ENCODE measurements around the gene LY9.
"Not testable (repeated sequence)": the region's sequence is repeated elsewhere in the genome, so short reads cannot be mapped to it uniquely, and the experiment has no call there.

DNA sequence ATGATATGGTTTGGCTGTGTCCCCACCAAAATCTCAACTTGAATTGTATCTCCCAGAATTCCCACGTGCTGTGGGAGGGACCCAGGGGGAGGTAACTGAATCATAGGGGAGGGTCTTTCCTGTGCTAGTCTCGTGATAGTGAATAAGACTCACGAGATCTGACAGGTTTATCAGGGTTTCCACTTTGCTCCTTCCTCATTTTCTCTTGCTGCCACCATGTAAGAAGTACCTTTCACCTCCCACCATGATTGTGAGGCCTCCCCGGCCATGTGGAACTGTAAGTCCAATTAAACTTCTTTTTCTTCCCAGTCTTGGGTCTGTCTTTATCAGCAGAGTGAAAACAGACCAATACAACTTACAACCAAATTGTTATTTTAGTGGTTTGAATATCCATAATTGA is 71.7 kb downstream of the LY9 start:
- TF ChIP-seq, protein P1, sequence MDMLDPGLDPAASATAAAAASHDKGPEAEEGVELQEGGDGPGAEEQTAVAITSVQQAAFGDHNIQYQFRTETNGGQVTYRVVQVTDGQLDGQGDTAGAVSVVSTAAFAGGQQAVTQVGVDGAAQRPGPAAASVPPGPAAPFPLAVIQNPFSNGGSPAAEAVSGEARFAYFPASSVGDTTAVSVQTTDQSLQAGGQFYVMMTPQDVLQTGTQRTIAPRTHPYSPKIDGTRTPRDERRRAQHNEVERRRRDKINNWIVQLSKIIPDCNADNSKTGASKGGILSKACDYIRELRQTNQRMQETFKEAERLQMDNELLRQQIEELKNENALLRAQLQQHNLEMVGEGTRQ (IDR thresholded peaks at IDR 0.05; ENCODE audit: borderline replicate concordance, low read depth, low read length): not testable (repeated sequence)
- TF ChIP-seq, protein P2, sequence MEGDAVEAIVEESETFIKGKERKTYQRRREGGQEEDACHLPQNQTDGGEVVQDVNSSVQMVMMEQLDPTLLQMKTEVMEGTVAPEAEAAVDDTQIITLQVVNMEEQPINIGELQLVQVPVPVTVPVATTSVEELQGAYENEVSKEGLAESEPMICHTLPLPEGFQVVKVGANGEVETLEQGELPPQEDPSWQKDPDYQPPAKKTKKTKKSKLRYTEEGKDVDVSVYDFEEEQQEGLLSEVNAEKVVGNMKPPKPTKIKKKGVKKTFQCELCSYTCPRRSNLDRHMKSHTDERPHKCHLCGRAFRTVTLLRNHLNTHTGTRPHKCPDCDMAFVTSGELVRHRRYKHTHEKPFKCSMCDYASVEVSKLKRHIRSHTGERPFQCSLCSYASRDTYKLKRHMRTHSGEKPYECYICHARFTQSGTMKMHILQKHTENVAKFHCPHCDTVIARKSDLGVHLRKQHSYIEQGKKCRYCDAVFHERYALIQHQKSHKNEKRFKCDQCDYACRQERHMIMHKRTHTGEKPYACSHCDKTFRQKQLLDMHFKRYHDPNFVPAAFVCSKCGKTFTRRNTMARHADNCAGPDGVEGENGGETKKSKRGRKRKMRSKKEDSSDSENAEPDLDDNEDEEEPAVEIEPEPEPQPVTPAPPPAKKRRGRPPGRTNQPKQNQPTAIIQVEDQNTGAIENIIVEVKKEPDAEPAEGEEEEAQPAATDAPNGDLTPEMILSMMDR (IDR thresholded peaks at IDR 0.05): not testable (repeated sequence)
- not testable (repeated sequence) for TF ChIP-seq FOXJ3 (CRISPR knock-in tag; IDR thresholded peaks at IDR 0.05); POLR2AphosphoS5 (IDR thresholded peaks at IDR 0.05; ENCODE audit: low read depth, low read length); NFIC (IDR thresholded peaks at IDR 0.05; ENCODE audit: borderline replicate concordance); SIN3A (IDR thresholded peaks at IDR 0.05; ENCODE audit: borderline replicate concordance, low read depth, low read length); YY1 (IDR thresholded peaks at IDR 0.05; ENCODE audit: low read depth); EZH2phosphoT487 (IDR thresholded peaks at IDR 0.05; ENCODE audit: borderline replicate concordance, low read depth)
- TF ChIP-seq, protein P3, sequence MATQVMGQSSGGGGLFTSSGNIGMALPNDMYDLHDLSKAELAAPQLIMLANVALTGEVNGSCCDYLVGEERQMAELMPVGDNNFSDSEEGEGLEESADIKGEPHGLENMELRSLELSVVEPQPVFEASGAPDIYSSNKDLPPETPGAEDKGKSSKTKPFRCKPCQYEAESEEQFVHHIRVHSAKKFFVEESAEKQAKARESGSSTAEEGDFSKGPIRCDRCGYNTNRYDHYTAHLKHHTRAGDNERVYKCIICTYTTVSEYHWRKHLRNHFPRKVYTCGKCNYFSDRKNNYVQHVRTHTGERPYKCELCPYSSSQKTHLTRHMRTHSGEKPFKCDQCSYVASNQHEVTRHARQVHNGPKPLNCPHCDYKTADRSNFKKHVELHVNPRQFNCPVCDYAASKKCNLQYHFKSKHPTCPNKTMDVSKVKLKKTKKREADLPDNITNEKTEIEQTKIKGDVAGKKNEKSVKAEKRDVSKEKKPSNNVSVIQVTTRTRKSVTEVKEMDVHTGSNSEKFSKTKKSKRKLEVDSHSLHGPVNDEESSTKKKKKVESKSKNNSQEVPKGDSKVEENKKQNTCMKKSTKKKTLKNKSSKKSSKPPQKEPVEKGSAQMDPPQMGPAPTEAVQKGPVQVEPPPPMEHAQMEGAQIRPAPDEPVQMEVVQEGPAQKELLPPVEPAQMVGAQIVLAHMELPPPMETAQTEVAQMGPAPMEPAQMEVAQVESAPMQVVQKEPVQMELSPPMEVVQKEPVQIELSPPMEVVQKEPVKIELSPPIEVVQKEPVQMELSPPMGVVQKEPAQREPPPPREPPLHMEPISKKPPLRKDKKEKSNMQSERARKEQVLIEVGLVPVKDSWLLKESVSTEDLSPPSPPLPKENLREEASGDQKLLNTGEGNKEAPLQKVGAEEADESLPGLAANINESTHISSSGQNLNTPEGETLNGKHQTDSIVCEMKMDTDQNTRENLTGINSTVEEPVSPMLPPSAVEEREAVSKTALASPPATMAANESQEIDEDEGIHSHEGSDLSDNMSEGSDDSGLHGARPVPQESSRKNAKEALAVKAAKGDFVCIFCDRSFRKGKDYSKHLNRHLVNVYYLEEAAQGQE (IDR thresholded peaks at IDR 0.05; ENCODE audit: low read depth, low read length): not testable (repeated sequence)
- TF ChIP-seq, protein P4, sequence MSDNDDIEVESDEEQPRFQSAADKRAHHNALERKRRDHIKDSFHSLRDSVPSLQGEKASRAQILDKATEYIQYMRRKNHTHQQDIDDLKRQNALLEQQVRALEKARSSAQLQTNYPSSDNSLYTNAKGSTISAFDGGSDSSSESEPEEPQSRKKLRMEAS (IDR thresholded peaks at IDR 0.05; ENCODE audit: low read depth): not testable (repeated sequence)
- TF ChIP-seq, protein P5, sequence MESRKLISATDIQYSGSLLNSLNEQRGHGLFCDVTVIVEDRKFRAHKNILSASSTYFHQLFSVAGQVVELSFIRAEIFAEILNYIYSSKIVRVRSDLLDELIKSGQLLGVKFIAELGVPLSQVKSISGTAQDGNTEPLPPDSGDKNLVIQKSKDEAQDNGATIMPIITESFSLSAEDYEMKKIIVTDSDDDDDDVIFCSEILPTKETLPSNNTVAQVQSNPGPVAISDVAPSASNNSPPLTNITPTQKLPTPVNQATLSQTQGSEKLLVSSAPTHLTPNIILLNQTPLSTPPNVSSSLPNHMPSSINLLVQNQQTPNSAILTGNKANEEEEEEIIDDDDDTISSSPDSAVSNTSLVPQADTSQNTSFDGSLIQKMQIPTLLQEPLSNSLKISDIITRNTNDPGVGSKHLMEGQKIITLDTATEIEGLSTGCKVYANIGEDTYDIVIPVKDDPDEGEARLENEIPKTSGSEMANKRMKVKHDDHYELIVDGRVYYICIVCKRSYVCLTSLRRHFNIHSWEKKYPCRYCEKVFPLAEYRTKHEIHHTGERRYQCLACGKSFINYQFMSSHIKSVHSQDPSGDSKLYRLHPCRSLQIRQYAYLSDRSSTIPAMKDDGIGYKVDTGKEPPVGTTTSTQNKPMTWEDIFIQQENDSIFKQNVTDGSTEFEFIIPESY (IDR thresholded peaks at IDR 0.05; ENCODE audit: borderline replicate concordance, low read depth): not testable (repeated sequence)
- TF ChIP-seq, protein P6, sequence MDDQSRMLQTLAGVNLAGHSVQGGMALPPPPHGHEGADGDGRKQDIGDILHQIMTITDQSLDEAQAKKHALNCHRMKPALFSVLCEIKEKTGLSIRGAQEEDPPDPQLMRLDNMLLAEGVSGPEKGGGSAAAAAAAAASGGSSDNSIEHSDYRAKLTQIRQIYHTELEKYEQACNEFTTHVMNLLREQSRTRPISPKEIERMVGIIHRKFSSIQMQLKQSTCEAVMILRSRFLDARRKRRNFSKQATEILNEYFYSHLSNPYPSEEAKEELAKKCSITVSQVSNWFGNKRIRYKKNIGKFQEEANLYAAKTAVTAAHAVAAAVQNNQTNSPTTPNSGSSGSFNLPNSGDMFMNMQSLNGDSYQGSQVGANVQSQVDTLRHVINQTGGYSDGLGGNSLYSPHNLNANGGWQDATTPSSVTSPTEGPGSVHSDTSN (IDR thresholded peaks at IDR 0.05): not testable (repeated sequence)

Measured in SK-N-SH (cell line).